ENCODE measurements around the gene MRPL34.

DNA sequence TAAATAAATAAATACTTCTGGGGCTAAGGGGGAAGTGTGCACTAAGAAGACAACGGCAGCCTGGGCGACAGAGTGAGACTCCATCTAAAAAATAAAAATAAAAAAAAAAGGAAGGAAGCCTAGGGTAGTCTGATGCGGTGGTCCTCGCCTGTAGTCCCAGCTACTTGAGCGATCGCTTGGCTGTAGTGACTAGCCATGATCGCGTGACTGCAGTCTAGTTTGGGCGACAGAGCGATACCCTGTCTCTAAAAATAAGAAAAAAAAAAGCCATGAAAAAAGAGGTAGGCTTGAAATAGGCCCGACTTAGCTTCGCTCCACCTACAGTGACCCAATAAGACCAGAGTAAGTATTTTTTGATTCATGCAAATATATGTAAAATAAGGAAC, 39.1 kb upstream of the MRPL34 start:
- TF ChIP-seq, protein P1, sequence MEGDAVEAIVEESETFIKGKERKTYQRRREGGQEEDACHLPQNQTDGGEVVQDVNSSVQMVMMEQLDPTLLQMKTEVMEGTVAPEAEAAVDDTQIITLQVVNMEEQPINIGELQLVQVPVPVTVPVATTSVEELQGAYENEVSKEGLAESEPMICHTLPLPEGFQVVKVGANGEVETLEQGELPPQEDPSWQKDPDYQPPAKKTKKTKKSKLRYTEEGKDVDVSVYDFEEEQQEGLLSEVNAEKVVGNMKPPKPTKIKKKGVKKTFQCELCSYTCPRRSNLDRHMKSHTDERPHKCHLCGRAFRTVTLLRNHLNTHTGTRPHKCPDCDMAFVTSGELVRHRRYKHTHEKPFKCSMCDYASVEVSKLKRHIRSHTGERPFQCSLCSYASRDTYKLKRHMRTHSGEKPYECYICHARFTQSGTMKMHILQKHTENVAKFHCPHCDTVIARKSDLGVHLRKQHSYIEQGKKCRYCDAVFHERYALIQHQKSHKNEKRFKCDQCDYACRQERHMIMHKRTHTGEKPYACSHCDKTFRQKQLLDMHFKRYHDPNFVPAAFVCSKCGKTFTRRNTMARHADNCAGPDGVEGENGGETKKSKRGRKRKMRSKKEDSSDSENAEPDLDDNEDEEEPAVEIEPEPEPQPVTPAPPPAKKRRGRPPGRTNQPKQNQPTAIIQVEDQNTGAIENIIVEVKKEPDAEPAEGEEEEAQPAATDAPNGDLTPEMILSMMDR (IDR thresholded peaks at IDR 0.05; ENCODE audit: poor library complexity), result no peak
- no peak for TF ChIP-seq EZH2 (IDR thresholded peaks at IDR 0.05; ENCODE audit: borderline replicate concordance)
- TF ChIP-seq EZH2phosphoT487 (IDR thresholded peaks at IDR 0.05; ENCODE audit: low read depth, severe bottlenecking, unreplicated experiment), result no peak
